Fibroblast of villous mesenchyme (primary cell): ENCODE data around the gene ELOA. TPM values are rescaled to one million over a fixed set of nuclear protein-coding genes. Genes with fewer than 3 reads are reported as not detected.

Source experiments
- total RNA-seq: library from RNA; depleted of rRNA; stranded (reverse); fragments of >200 nt; gene quantifications from 2 replicates; pipeline ENCODE4 v1.2.3, GENCODE V29; 2012

ELOA gene
- total RNA-seq, 1 donor, result 46.2 TPM

Other genes with a start within 250 kb of the ELOA start
- gene E2F2, start 212.2 kb upstream of the ELOA start, total RNA-seq, result 2.2 and 2.9 TPM in 2 replicates
- 32.4 and 86.3 TPM in 2 replicates for gene ID3, start 184.0 kb upstream of the ELOA start, total RNA-seq
- gene RPL11, start 51.7 kb upstream of the ELOA start, total RNA-seq, result 521 and 592 TPM in 2 replicates
- gene PITHD1, start 34.9 kb downstream of the ELOA start, total RNA-seq, result 25.4 and 28.9 TPM in 2 replicates
- gene LYPLA2, start 47.7 kb downstream of the ELOA start, total RNA-seq, result 46.7 and 48.8 TPM in 2 replicates
- gene GALE, start 57.3 kb downstream of the ELOA start, total RNA-seq, result 31.5 and 33.5 TPM in 2 replicates
- 30.3 and 37.1 TPM in 2 replicates for gene HMGCL, start 82.0 kb downstream of the ELOA start, total RNA-seq
- gene FUCA1, start 124.8 kb downstream of the ELOA start, total RNA-seq, result 4.8 and 7.8 TPM in 2 replicates
- not detected in 2 replicates for gene CNR2, start 169.9 kb downstream of the ELOA start, total RNA-seq
- gene PNRC2, start 216.4 kb downstream of the ELOA start, total RNA-seq, result 60.9 and 108 TPM in 2 replicates
- gene SRSF10, start 236.9 kb downstream of the ELOA start, total RNA-seq, result 83.8 and 117 TPM in 2 replicates